ENCODE data around the gene CD160. TPM values are rescaled to one million over a fixed set of nuclear protein-coding genes. Genes with fewer than 3 reads are reported as not detected.

CD160 gene
- total and polyA plus RNA-seq, 10 of the 15 experiments (the other 5 are each of a cell fraction or from before 2014, with no cell fraction given), result 0.06 to 1.1 (median 0.26) TPM; not detected in 5

DNA sequence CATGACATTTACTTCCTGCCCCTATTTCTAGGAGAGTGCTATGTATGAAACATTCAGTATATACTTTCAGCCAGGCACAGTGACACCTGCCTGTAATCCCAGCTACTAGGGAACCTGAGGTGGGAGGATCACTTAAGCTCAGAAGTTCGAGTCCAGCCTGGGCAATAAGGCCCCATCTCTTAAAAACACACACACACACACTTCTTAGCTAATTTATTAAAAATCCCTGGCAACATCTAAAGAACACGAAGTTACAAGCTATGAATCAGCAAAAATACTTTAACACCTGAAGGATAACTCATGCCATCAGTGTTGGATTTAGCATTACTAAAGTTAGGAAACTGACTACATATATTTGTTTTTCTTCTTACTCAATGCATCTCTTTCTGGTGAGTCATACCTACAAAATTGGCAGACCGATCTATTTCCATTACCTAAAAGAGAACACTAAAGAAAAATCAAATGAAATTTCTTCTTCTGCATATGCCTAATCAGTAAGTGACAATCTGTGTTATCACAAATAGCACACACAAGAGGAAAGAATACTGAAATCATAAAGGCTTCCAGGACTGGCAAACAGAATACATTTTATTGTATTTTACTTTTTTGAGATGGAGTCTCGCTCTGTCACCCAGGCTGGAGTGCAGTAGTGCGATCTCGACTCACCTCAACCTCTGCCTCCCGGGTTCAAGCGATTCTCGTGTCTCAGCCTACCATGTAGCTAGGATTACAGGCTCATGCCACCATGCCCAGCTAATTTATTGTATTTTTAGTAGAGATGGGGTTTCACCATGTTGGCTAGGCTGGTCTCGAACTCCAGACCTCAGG, 63.2 kb downstream of the CD160 start:
- in situ Hi-C loops (cut with MboI) (loop anchor here (5.0 kb wide), 1 partner anchor 50 kb away; no protein-coding TSS in a partner anchor), intact Hi-C loops (cut with micrococcal nuclease; ENCODE audit: unreplicated experiment) (no loop called here)
- Histone ChIP-seq H3K4me3 (no peak overlapping the region), H4K20me1 (ENCODE audit: control insufficient read depth, insufficient read depth) (no peaks in the 10 kb centered on the region), H3K36me3 (ENCODE audit: control insufficient read depth in 2 of 2, insufficient read depth in 2 of 2, low read length in 1 of 2) (peaks cover 0 to 12% of the 10 kb centered on the region in 2 experiments; a peak in 2 of 4 replicates), H3K9ac (ENCODE audit: control insufficient read depth, insufficient read depth, low read length) (no peak overlapping the region), H2AFZ (ENCODE audit: control insufficient read depth, low read depth, low read length) (no peak overlapping the region), H3K9me3 (replicated peaks; ENCODE audit: control insufficient read depth, insufficient read depth, low read length) (no peaks in the 10 kb centered on the region), H3K4me2 (ENCODE audit: control insufficient read depth, insufficient read depth) (no peak overlapping the region), H3K4me1 (ENCODE audit: control insufficient read depth, insufficient read depth, low read length) (peaks cover 10% of the 10 kb centered on the region), H3K27ac (ENCODE audit: control insufficient read depth, insufficient read depth) (no peak overlapping the region), H3K27me3 (replicated peaks in 1 of 2; ENCODE audit: control insufficient read depth in 2 of 2, insufficient read depth in 2 of 2, low read length in 1 of 2) (no peaks in the 10 kb centered on the region), H3K79me2 (ENCODE audit: control insufficient read depth, insufficient read depth, low read length) (no peaks in the 10 kb centered on the region)
- SMC1A ChIA-PET (ENCODE audit: uncharacterized antibody, unreplicated experiment), result interaction anchor here (0.5 to 1.8 kb wide), 2 partner anchors 12 to 618 kb away, joined by 3 to 5 read pairs; no protein-coding TSS in a partner anchor
- ATAC-seq (no peak), DNase-seq (ENCODE audit: low read depth, low spot score) (no peak), FAIRE-seq (no peak)
- no TSS peak for BruUV-seq (replicated peaks)
- CTCF ChIA-PET, result no interaction called here
- no peak for TF ChIP-seq ATF7 (IDR thresholded peaks at IDR 0.05; ENCODE audit: low read depth)
- TF ChIP-seq PRDM15 (CRISPR knock-in tag; IDR thresholded peaks at IDR 0.05), result no peak
- TF ChIP-seq, protein P1, sequence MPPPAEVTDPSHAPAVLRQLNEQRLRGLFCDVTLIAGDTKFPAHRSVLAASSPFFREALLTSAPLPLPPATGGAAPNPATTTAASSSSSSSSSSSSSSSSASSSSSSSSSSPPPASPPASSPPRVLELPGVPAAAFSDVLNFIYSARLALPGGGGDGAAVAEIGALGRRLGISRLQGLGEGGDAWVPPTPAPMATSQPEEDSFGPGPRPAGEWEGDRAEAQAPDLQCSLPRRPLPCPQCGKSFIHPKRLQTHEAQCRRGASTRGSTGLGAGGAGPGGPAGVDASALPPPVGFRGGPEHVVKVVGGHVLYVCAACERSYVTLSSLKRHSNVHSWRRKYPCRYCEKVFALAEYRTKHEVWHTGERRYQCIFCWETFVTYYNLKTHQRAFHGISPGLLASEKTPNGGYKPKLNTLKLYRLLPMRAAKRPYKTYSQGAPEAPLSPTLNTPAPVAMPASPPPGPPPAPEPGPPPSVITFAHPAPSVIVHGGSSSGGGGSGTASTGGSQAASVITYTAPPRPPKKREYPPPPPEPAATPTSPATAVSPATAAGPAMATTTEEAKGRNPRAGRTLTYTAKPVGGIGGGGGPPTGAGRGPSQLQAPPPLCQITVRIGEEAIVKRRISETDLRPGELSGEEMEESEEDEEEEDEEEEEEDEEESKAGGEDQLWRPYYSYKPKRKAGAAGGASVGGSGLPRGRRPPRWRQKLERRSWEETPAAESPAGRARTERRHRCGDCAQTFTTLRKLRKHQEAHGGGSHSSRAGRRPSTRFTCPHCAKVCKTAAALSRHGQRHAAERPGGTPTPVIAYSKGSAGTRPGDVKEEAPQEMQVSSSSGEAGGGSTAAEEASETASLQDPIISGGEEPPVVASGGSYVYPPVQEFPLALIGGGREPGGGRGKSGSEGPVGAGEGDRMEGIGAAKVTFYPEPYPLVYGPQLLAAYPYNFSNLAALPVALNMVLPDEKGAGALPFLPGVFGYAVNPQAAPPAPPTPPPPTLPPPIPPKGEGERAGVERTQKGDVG (CRISPR knock-in tag; IDR thresholded peaks at IDR 0.05), result no peak
- no peak for TF ChIP-seq WRNIP1 (IDR thresholded peaks at IDR 0.05; ENCODE audit: borderline replicate concordance, low read depth, low read length)
- TF ChIP-seq TCF3 (IDR thresholded peaks at IDR 0.05; ENCODE audit: borderline replicate concordance, insufficient read depth, low read depth, low read length), result no peak
- TF ChIP-seq NR2C2 (IDR thresholded peaks at IDR 0.05; ENCODE audit: borderline replicate concordance, control insufficient read depth, insufficient read length, low read depth), result no peak
- no peak for TF ChIP-seq PBX3 (IDR thresholded peaks at IDR 0.05; ENCODE audit: insufficient replicate concordance, low read depth, low read length)
- TF ChIP-seq JUNB (IDR thresholded peaks at IDR 0.05), result no peak
- TF ChIP-seq RAD51 (IDR thresholded peaks at IDR 0.05), result no peak
- no peak for TF ChIP-seq BHLHE40 (IDR thresholded peaks at IDR 0.05; ENCODE audit: borderline replicate concordance in 1 of 2, low read depth in 2 of 2, low read length in 1 of 2)
- no peak for TF ChIP-seq MYB (IDR thresholded peaks at IDR 0.05; ENCODE audit: borderline replicate concordance, low read depth, low read length)
- TF ChIP-seq EZH2 (IDR thresholded peaks at IDR 0.05; ENCODE audit: borderline replicate concordance, control insufficient read depth, low read depth, low read length), result no peak
- 77% methylated on average over 10 of the region's 10 CpGs for WGBS (ENCODE audit: insufficient coverage, insufficient replicate concordance, low lambda C conversion rate, missing lambda C conversion rate)
- RAD21 ChIA-PET (ENCODE audit: unreplicated experiment), result no interaction called here
- POLR2A ChIA-PET, result no interaction called here

All from GM12878 (cell line).